SK-N-SH (cell line): ENCODE data around the gene KCNQ2. TPM values are rescaled to one million over a fixed set of nuclear protein-coding genes. Genes with fewer than 3 reads are reported as not detected.

ENCODE experiments used
- CTCF ChIA-PET: fragments of 300-600, 350-600 bp; formaldehyde crosslinking; extraction: SDS; loops from one replicate; lab custom pipeline; 2021; lab: Yijun Ruan, JAX
- POLR2A ChIA-PET: fragments of 350-600 bp; sonication (Branson Sonifier 250); formaldehyde crosslinking; extraction: SDS; loops from one replicate; lab custom pipeline; 2020; ENCODE audit warnings: antibody characterized with exemption, inconsistent platforms; lab: Yijun Ruan, JAX
- DNase-seq: peaks from one replicate; pipeline ENCODE4 v3.0.0; 2012
- H2AFZ ChIP-seq: fragments of 200-600 bp; sonication (generic); 2 replicates; pipeline ENCODE4 v1.8.1; 2016; ENCODE audit warnings: antibody characterized with exemption, mild to moderate bottlenecking, low read depth
- H3F3A ChIP-seq: fragments of 200-600 bp; sonication (generic); replicated peaks from 2 replicates; pipeline ENCODE3; 2016; ENCODE audit warnings: antibody characterized with exemption, mild to moderate bottlenecking; ENCODE audit not compliant: insufficient read depth
- H3K27ac ChIP-seq, 2 experiments: fragments of 200-500 bp in 1 of 2; fragments of 200-600 bp in 1 of 2; sonication (Bioruptor generic) in 1 of 2; sonication (generic), shearing (Covaris generic) in 1 of 2; 2 replicates each; pipeline versions ENCODE4 v1.5.1 to v1.6.1; 2014 to 2016; ENCODE audit warnings: low read depth in 2 of 2, inconsistent platforms in 1 of 2, low read length in 1 of 2, mild to moderate bottlenecking in 1 of 2, mixed read lengths in 1 of 2
- H3K27me3 ChIP-seq: fragments of 200-600 bp; sonication (generic), shearing (Covaris generic); 2 replicates; pipeline ENCODE4 v1.6.1; 2016; ENCODE audit warnings: mixed run types; ENCODE audit not compliant: insufficient read depth
- H3K36me3 ChIP-seq, 2 experiments: fragments of 200-500 bp in 1 of 2; fragments of 200-600 bp in 1 of 2; sonication (Bioruptor generic) in 1 of 2; sonication (generic) in 1 of 2; replicated peaks in 1 of 2; 2 replicates each; pipeline versions ENCODE3 to v1.5.1; 2014 to 2016; ENCODE audit warnings: low read length in 1 of 2, mild to moderate bottlenecking in 1 of 2; ENCODE audit not compliant: insufficient read depth in 2 of 2, control insufficient read depth in 1 of 2
- H3K4me1 ChIP-seq, 2 experiments: fragments of 200-500 bp in 1 of 2; fragments of 200-600 bp in 1 of 2; sonication (Bioruptor generic) in 1 of 2; sonication (generic), shearing (Covaris generic) in 1 of 2; 2 replicates each; pipeline versions ENCODE4 v1.5.1 to v1.6.1; 2014 to 2016; ENCODE audit warnings: low read depth in 1 of 2, low read length in 1 of 2, mixed run types in 1 of 2; ENCODE audit not compliant: insufficient read depth in 2 of 2, control insufficient read depth in 1 of 2
- H3K4me2 ChIP-seq: fragments of 200-600 bp; sonication (generic), shearing (Covaris generic); 2 replicates; pipeline ENCODE4 v1.6.1; 2017; ENCODE audit warnings: mixed run types
- H3K4me3 ChIP-seq, 2 experiments: fragments of 200-500 bp in 1 of 2; fragments of 200-600 bp in 1 of 2; sonication (Bioruptor generic) in 1 of 2; sonication (generic), shearing (Covaris generic) in 1 of 2; 2 replicates each; pipeline versions ENCODE4 v1.5.1 to v1.8.1; 2014 to 2016; ENCODE audit warnings: low read depth in 2 of 2, inconsistent platforms in 1 of 2, low read length in 1 of 2, mild to moderate bottlenecking in 1 of 2, mixed read lengths in 1 of 2, moderate library complexity in 1 of 2
- H3K79me2 ChIP-seq: fragments of 200-600 bp; sonication (generic); 2 replicates; pipeline ENCODE4 v1.8.1; 2017; ENCODE audit warnings: mild to moderate bottlenecking; ENCODE audit not compliant: insufficient read depth
- H3K9ac ChIP-seq: fragments of 200-600 bp; sonication (generic); 2 replicates; pipeline ENCODE4 v1.6.1; 2017; ENCODE audit warnings: mixed run types
- H3K9me2 ChIP-seq: fragments of 200-600 bp; sonication (generic); 2 replicates; pipeline ENCODE4 v1.6.1; 2017; ENCODE audit warnings: mixed run types
- H3K9me3 ChIP-seq: fragments of 200-600 bp; sonication (generic); 2 replicates; pipeline ENCODE4 v1.6.1; 2017; ENCODE audit warnings: mixed run types, mild to moderate bottlenecking, moderate library complexity
- H4K20me1 ChIP-seq: fragments of 200-600 bp; sonication (generic); 2 replicates; pipeline ENCODE4 v1.6.1; 2017; ENCODE audit warnings: mild to moderate bottlenecking, mixed run types; ENCODE audit not compliant: insufficient read depth
- CHD2 ChIP-seq: fragments of 150-350 bp; IDR thresholded peaks from 2 replicates; pipeline ENCODE4 v1.6.1; 2018; ENCODE audit warnings: low read length; ENCODE audit not compliant: partially characterized antibody
- EP300 ChIP-seq, 2 experiments: IDR thresholded peaks; 2 replicates each; pipeline versions ENCODE4 v1.4.0 to v1.6.1; 2012; ENCODE audit warnings: borderline replicate concordance in 1 of 2, low read depth in 1 of 2, low read length in 1 of 2
- FOXM1 ChIP-seq: IDR thresholded peaks from 2 replicates; pipeline ENCODE4 v1.4.0; 2012; ENCODE audit warnings: low read depth, mild to moderate bottlenecking
- GABPA ChIP-seq: IDR thresholded peaks from 2 replicates; pipeline ENCODE4 v1.4.0; 2012; ENCODE audit warnings: low read depth, mild to moderate bottlenecking
- GATA2 ChIP-seq: sonication (generic); formaldehyde crosslinking; IDR thresholded peaks from 2 replicates; pipeline ENCODE4 v1.5.0; 2020; ENCODE audit warnings: mild to moderate bottlenecking, missing genetic modification reagents
- JUND ChIP-seq: IDR thresholded peaks from 2 replicates; pipeline ENCODE4 v1.4.0; 2012
- POLR2AphosphoS5 ChIP-seq: IDR thresholded peaks from 2 replicates; pipeline ENCODE4 v1.6.1; 2012; ENCODE audit warnings: low read depth, low read length
- RAD21 ChIP-seq: IDR thresholded peaks from 2 replicates; pipeline ENCODE4 v1.6.1; 2012; ENCODE audit warnings: mild to moderate bottlenecking, low read length
- RCOR1 ChIP-seq: fragments of 150-350 bp; IDR thresholded peaks from 2 replicates; pipeline ENCODE4 v1.6.1; 2017; ENCODE audit warnings: antibody characterized with exemption, low read length
- RXRA ChIP-seq: IDR thresholded peaks from 2 replicates; pipeline ENCODE4 v1.4.0; 2012; ENCODE audit warnings: low read depth, mild to moderate bottlenecking, borderline replicate concordance
- SMC3 ChIP-seq: IDR thresholded peaks from 2 replicates; pipeline ENCODE4 v1.6.1; 2012; ENCODE audit warnings: low read depth, low read length, improper control_type of control experiment
- TEAD4 ChIP-seq: IDR thresholded peaks from 2 replicates; pipeline ENCODE4 v1.4.0; 2012; ENCODE audit warnings: mild to moderate bottlenecking, borderline replicate concordance; ENCODE audit not compliant: insufficient read depth
- YY1 ChIP-seq: IDR thresholded peaks from 2 replicates; pipeline ENCODE4 v1.4.0; 2012; ENCODE audit warnings: low read depth, mild to moderate bottlenecking
- WGBS: methylation state at CpG from one replicate; pipeline ENCODE4 v1.1.6; 2017; ENCODE audit warnings: low lambda C conversion rate; 5-methylcytosine and 5-hydroxymethylcytosine counted together
- polyA plus RNA-seq, 3 experiments: library from polyadenylated mRNA; depleted of rRNA; stranded (reverse); fragments of >200 nt; gene quantifications; 2 replicates each; pipeline ENCODE4 v1.2.3, GENCODE V29; 2012
- TF ChIP-seq, protein P1 (sequence below): IDR thresholded peaks from 2 replicates; pipeline ENCODE4; 2012
- TF ChIP-seq, protein P2 (sequence below): IDR thresholded peaks from 2 replicates; pipeline ENCODE4 v1.4.0; 2012; ENCODE audit warnings: low read depth
- TF ChIP-seq, protein P3 (sequence below): fragments of 150-350 bp; IDR thresholded peaks from 2 replicates; pipeline ENCODE4 v1.6.1; 2017; ENCODE audit warnings: antibody characterized with exemption, low read length, low read depth, borderline replicate concordance
- TF ChIP-seq, protein P4 (sequence below): fragments of 200-600 bp; sonication (generic); IDR thresholded peaks from 2 replicates; pipeline ENCODE4 v1.6.1; 2017; ENCODE audit warnings: antibody characterized with exemption, mild to moderate bottlenecking, moderate library complexity

Gene KCNQ2
- polyA plus RNA-seq, 1 of the 3 experiments (the other 2 are of a cell fraction): 3.9 TPM

DNA sequence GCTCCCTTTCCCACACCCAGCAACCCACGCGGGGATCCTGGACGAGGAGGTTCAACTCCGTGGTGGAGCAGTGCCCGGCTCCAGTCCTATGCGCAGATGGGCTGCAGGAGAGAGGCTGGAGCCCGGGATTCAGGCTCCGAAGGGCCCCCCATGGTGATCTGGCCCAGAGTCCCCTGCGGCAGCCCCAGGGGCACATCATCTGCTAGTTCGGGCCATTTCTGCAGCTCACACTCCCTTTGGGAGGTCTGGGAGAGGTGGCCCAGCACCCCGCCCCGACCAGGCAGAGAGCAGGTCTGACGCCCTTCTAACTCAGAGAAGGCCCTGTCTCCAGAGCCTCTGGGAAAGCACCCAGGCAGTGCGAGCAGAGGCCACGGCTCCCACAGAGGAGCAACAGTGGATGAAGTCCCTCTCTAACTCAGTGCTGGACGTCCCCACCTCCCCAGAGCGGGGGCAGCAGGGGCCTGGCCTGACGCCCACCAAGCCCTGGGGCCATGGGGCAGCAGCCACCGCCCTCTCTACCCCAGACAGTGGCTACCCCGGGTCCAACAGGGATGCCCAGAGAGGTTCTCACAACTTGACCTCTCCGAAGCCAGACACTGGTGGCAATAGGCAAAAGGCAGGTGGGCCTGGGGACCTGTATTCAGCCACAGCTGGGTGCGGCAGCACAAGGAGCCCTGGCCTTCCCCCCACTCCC is 3.3 kb downstream of the KCNQ2 start:
- H3K79me2 ChIP-seq: no peaks in the 10 kb centered on the region
- H4K20me1 ChIP-seq: no peaks in the 10 kb centered on the region
- peak overlapping the region in 1 of 2 experiments; percentile 86; a peak in 1 of 4 replicates for H3K27ac ChIP-seq
- ChIA-PET POLR2A (interaction anchor here (1.6 to 2.2 kb wide), 2 partner anchors 12 to 52 kb away, joined by 6 read pairs; partner anchors contain the start of gene PPDPF), CTCF (interaction anchor here (0.8 to 5.2 kb wide), 8 partner anchors 12 to 615 kb away, joined by 3 to 24 read pairs (median 6); partner anchors contain the start of genes LKAAEAR1 and PPDPF)
- H3K9me2 ChIP-seq: no peaks in the 10 kb centered on the region
- peaks cover 0 to 70% of the 10 kb centered on the region in 2 experiments; a peak in 2 of 4 replicates for H3K4me1 ChIP-seq
- TF ChIP-seq POLR2AphosphoS5: no peak
- TF ChIP-seq, protein P1, sequence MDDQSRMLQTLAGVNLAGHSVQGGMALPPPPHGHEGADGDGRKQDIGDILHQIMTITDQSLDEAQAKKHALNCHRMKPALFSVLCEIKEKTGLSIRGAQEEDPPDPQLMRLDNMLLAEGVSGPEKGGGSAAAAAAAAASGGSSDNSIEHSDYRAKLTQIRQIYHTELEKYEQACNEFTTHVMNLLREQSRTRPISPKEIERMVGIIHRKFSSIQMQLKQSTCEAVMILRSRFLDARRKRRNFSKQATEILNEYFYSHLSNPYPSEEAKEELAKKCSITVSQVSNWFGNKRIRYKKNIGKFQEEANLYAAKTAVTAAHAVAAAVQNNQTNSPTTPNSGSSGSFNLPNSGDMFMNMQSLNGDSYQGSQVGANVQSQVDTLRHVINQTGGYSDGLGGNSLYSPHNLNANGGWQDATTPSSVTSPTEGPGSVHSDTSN: no peak
- no peak for TF ChIP-seq JUND
- no peak for TF ChIP-seq EP300 (IDR thresholded peaks at IDR 0.05; ENCODE audit: borderline replicate concordance in 1 of 2, low read depth in 1 of 2, low read length in 1 of 2)
- TF ChIP-seq, protein P2, sequence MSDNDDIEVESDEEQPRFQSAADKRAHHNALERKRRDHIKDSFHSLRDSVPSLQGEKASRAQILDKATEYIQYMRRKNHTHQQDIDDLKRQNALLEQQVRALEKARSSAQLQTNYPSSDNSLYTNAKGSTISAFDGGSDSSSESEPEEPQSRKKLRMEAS: no peak
- TF ChIP-seq, protein P3, sequence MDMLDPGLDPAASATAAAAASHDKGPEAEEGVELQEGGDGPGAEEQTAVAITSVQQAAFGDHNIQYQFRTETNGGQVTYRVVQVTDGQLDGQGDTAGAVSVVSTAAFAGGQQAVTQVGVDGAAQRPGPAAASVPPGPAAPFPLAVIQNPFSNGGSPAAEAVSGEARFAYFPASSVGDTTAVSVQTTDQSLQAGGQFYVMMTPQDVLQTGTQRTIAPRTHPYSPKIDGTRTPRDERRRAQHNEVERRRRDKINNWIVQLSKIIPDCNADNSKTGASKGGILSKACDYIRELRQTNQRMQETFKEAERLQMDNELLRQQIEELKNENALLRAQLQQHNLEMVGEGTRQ: no peak
- TF ChIP-seq SMC3: no peak
- no peak for TF ChIP-seq FOXM1
- TF ChIP-seq RXRA: no peak
- no peak for TF ChIP-seq GATA2 (CRISPR knock-in tag)
- H3K9ac ChIP-seq: no peak overlapping the region
- no peak overlapping the region for H3K4me2 ChIP-seq
- 55% methylated on average over 17 of the region's 22 CpGs for WGBS
- DNase-seq: no peak
- H3K9me3 ChIP-seq: no peaks in the 10 kb centered on the region
- peaks cover 34% of the 10 kb centered on the region for H3K27me3 ChIP-seq
- H3F3A ChIP-seq: no peaks in the 10 kb centered on the region
- H3K4me3 ChIP-seq: peak overlapping the region in 1 of 2 experiments; percentile 56; a peak in 1 of 4 replicates
- H2AFZ ChIP-seq: no peak overlapping the region
- H3K36me3 ChIP-seq: no peaks in the 10 kb centered on the region

DNA sequence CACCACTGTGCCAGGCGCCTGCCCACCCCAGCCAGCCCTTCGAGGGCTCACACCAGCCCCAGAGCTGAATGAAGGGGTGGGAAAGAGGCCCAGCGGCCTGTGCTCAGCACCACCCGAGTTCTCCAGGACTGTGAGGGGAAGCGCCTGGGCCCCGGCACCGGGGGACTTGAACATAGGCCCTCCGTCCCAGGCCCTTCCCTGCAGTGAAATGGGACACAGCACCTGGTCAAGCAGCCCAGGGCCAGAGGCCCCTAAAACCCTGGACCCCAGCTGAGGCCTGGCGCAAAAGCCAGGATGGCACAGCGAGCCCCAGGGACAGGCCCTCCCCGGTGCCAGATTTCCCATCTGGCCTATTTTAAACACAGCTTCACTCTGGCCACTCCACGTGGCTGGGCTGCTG is 4.0 kb downstream of the KCNQ2 start:
- Histone ChIP-seq H3K27me3 (peaks cover 42% of the 10 kb centered on the region), H3K9ac (no peak overlapping the region), H3K36me3 (no peaks in the 10 kb centered on the region), H4K20me1 (no peaks in the 10 kb centered on the region), H3F3A (no peaks in the 10 kb centered on the region), H3K4me2 (no peak overlapping the region), H3K9me3 (no peaks in the 10 kb centered on the region), H3K4me1 (peaks cover 0 to 71% of the 10 kb centered on the region in 2 experiments; a peak in 2 of 4 replicates), H2AFZ (no peak overlapping the region), H3K9me2 (no peaks in the 10 kb centered on the region), H3K4me3 (no peak overlapping the region), H3K79me2 (no peaks in the 10 kb centered on the region), H3K27ac (peak overlapping the region in 1 of 2 experiments; percentile 86; a peak in 1 of 4 replicates)
- ChIA-PET CTCF (interaction anchor here (0.8 to 5.2 kb wide), 5 partner anchors 11 to 615 kb away, joined by 3 to 24 read pairs (median 7); partner anchors contain the start of genes LKAAEAR1 and PPDPF), POLR2A (interaction anchor here (1.6 to 2.2 kb wide), 2 partner anchors 11 to 53 kb away, joined by 6 read pairs; partner anchors contain the start of gene PPDPF)
- TF ChIP-seq CHD2 (no peak), TEAD4 (no peak), RAD21 (no peak), FOXM1 (no peak), YY1 (no peak), RXRA (no peak), GABPA (no peak), RCOR1 (no peak)
- TF ChIP-seq, protein P4, sequence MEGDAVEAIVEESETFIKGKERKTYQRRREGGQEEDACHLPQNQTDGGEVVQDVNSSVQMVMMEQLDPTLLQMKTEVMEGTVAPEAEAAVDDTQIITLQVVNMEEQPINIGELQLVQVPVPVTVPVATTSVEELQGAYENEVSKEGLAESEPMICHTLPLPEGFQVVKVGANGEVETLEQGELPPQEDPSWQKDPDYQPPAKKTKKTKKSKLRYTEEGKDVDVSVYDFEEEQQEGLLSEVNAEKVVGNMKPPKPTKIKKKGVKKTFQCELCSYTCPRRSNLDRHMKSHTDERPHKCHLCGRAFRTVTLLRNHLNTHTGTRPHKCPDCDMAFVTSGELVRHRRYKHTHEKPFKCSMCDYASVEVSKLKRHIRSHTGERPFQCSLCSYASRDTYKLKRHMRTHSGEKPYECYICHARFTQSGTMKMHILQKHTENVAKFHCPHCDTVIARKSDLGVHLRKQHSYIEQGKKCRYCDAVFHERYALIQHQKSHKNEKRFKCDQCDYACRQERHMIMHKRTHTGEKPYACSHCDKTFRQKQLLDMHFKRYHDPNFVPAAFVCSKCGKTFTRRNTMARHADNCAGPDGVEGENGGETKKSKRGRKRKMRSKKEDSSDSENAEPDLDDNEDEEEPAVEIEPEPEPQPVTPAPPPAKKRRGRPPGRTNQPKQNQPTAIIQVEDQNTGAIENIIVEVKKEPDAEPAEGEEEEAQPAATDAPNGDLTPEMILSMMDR: no peak
- TF ChIP-seq, protein P2: no peak
- TF ChIP-seq, protein P1: no peak
- no peak for DNase-seq
- no CpG with 5 or more reads among the region's 12 CpGs for WGBS
